ENCODE data around the gene PYY. TPM values are rescaled to one million over a fixed set of nuclear protein-coding genes. Genes with fewer than 3 reads are reported as not detected.

PYY gene
- total RNA-seq, 2 experiments from 2014 or later, result 0.29 TPM; not detected in 1

DNA sequence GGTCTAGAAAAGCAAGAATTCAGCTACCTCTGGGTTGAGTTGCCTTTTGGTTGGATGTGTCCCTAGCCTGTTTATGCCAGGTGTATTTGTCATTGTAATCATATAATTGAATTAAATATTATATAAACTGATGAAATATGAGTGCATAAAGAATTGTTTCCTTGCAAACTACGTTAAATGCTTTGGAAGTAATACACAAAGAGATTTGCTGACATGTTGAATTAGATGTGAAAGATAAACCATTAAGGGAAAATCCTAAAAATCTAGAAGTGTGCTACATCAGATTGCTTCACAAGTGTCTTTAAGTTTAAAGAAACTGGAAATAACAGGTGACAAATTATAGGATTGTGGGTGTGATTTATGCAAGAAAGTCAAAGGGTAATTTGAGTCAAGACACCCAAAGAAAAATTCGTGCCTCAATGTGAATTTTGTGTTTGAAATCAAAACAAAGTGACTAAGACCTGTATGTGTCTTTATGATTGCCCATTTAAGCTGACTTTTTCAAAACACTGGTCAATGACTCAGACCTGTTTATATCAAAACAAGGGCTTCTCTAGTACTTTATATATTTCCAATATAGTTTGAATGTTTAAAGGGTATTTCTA, 5.1 kb upstream of the PYY start:
- CTCF ChIA-PET, result interaction anchor here (1.3 to 7.0 kb wide), 3 partner anchors 15 to 112 kb away, joined by 4 to 43 read pairs (median 5); partner anchors contain the start of genes CD300LG and PPY
- ATAC-seq (no peak), DNase-seq (no peak)
- Mint-ChIP-seq H3K27ac (no peak overlapping the region), H3K9me3 (no peaks in the 10 kb centered on the region), H3K36me3 (ENCODE audit: low read depth) (no peaks in the 10 kb centered on the region), H3K4me1 (ENCODE audit: low read depth) (no peaks in the 10 kb centered on the region), H3K4me3 (no peak overlapping the region), H3K27me3 (peaks cover 21% of the 10 kb centered on the region)
- POLR2A ChIA-PET, result no interaction called here
- intact Hi-C loops (cut with micrococcal nuclease), result no loop called here
- TF ChIP-seq, protein P1, sequence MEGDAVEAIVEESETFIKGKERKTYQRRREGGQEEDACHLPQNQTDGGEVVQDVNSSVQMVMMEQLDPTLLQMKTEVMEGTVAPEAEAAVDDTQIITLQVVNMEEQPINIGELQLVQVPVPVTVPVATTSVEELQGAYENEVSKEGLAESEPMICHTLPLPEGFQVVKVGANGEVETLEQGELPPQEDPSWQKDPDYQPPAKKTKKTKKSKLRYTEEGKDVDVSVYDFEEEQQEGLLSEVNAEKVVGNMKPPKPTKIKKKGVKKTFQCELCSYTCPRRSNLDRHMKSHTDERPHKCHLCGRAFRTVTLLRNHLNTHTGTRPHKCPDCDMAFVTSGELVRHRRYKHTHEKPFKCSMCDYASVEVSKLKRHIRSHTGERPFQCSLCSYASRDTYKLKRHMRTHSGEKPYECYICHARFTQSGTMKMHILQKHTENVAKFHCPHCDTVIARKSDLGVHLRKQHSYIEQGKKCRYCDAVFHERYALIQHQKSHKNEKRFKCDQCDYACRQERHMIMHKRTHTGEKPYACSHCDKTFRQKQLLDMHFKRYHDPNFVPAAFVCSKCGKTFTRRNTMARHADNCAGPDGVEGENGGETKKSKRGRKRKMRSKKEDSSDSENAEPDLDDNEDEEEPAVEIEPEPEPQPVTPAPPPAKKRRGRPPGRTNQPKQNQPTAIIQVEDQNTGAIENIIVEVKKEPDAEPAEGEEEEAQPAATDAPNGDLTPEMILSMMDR (IDR thresholded peaks at IDR 0.05), result no peak

DNA sequence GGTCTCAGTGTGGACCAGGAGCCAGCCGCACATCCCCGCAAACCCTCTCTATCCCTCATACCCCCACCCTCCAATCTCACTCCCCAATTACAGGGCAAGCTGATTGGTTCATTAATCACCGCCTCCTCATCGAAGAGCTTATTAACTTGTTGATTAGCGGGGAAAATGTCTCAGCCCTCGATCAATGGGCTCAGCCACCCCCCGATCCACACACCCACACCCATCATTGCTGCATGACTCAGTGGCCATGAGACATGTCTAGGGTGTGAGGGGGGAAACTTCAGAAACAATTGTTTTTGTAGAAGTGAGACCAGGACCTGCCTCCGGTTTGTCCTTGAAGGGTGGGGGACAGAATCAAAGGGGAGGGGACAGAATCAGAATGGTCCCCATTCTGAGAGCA, 2.5 kb upstream of the PYY start:
- Mint-ChIP-seq H3K27ac (no peak overlapping the region), H3K27me3 (peaks cover 35% of the 10 kb centered on the region), H3K36me3 (ENCODE audit: low read depth) (no peaks in the 10 kb centered on the region), H3K4me3 (no peak overlapping the region), H3K9me3 (no peaks in the 10 kb centered on the region), H3K4me1 (ENCODE audit: low read depth) (peaks cover 2% of the 10 kb centered on the region)
- DNase-seq (no peak), ATAC-seq (no peak)
- ChIA-PET CTCF (no interaction called here), POLR2A (no interaction called here)
- intact Hi-C loops (cut with micrococcal nuclease), result no loop called here
- TF ChIP-seq, protein P1 (IDR thresholded peaks at IDR 0.05), result no peak

DNA sequence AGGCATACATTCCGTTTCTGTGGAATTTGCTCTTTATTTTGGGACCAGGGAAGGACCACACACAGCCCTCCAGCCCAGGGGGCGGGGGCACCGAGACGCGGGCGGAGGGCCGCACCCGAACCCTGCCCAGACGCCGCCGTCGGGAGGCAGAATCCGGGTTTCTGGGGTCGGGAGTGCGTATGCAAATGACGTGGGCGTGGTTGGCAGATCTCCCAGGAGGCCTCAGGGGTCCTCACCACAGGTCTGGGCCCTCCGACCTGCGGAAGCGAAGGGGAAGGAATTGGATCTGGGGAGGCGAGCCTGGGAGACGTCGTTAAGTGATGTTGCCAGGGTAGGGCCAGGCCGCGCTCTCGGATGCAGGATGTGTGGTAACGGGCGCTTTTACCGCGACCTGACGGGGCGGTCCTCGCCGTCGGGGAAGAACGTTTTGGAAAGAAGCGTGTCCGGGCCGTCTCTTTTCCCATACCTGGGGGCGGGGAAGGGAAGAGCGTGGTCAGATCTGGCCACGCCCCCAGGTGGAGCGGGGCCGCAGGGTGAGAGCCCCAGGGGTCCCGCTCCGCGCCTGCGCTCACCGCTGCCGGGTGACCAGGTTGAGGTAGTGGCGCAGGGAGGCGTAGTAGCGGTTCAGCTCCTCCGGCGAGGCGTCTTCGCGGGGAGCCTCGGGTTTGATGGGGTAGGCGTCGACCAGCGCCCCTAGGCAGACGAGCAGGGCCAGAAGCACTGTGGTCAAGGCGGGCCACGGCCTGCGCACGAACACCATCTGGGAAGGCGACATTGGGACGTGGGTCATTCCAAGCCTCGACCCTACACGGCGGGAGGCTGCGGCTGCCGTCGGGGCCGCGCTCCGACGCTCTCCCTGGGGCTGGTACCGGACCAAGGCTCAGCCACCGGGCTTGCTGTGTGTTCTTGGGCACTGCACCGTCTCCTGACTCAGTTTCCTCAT, 745 bp downstream of the PYY start:
- ChIA-PET POLR2A (no interaction called here), CTCF (interaction anchor here (0.6 to 2.6 kb wide), 2 partner anchors 9 to 30 kb away, joined by 3 to 10 read pairs; no protein-coding TSS in a partner anchor)
- Mint-ChIP-seq H3K9me3 (no peaks in the 10 kb centered on the region), H3K4me3 (no peak overlapping the region), H3K27ac (no peak overlapping the region), H3K36me3 (ENCODE audit: low read depth) (no peaks in the 10 kb centered on the region), H3K4me1 (ENCODE audit: low read depth) (peaks cover 2% of the 10 kb centered on the region), H3K27me3 (peaks cover 43% of the 10 kb centered on the region)
- no peak for DNase-seq
- TF ChIP-seq, protein P1 (IDR thresholded peaks at IDR 0.05), result no peak
- intact Hi-C loops (cut with micrococcal nuclease), result no loop called here
- ATAC-seq, result no peak

DNA sequence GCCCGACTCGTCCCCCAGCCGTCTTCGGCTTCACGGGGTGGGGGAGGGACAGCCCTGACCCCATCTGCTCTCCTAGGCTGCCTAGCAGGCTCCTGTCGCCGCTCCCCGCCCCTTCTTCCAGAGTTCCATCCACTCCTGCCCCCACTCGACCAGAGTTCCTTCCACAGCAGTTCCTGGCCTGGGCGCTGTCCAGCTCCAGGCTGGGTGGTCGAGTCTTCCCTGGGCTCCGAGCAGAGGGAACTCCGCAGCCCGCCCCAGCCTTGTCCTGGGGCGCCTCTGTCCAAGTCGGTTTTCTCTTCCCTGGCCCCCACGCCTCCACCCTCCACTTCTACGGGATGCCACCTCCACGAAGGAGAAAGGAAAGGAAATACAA, 1.4 kb downstream of the PYY start:
- Mint-ChIP-seq H3K27me3 (peaks cover 43% of the 10 kb centered on the region), H3K9me3 (no peaks in the 10 kb centered on the region), H3K36me3 (ENCODE audit: low read depth) (no peaks in the 10 kb centered on the region), H3K4me1 (ENCODE audit: low read depth) (peaks cover 2% of the 10 kb centered on the region), H3K27ac (no peak overlapping the region), H3K4me3 (no peak overlapping the region)
- CTCF ChIA-PET, result no interaction called here
- no peak for ATAC-seq
- TF ChIP-seq, protein P1 (IDR thresholded peaks at IDR 0.05), result no peak
- DNase-seq, result no peak
- POLR2A ChIA-PET, result no interaction called here
- intact Hi-C loops (cut with micrococcal nuclease), result no loop called here

DNA sequence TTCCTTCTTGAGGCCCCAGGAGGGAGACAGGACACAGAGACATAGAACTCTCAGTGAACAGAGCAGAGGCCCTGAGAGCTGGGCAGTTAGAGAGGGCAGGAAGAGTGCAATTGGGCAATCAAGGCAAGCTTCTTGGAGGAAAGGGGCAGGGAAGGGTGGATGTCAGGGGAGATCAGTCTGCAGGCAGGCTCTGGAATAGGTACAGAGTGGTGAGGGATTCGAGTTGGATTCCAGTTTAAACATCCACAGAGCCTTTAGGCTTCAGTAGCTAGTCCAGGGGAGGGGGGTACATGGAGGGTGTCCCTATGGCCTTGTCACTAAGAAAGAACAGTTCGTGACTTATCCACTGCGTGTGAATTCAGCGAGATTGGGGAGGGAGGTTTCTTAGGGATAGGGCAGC, 2.0 kb downstream of the PYY start:
- TF ChIP-seq, protein P1 (IDR thresholded peaks at IDR 0.05), result no peak
- ChIA-PET CTCF (no interaction called here), POLR2A (no interaction called here)
- Mint-ChIP-seq H3K9me3 (no peaks in the 10 kb centered on the region), H3K27me3 (peaks cover 43% of the 10 kb centered on the region), H3K36me3 (ENCODE audit: low read depth) (no peaks in the 10 kb centered on the region), H3K4me1 (ENCODE audit: low read depth) (peaks cover 2% of the 10 kb centered on the region), H3K4me3 (no peak overlapping the region), H3K27ac (no peak overlapping the region)
- ATAC-seq (no peak), DNase-seq (no peak)
- intact Hi-C loops (cut with micrococcal nuclease), result no loop called here

Data from activated CD8-positive, alpha-beta T cell treated with anti-CD3 and anti-CD28 coated beads for 36 hours (primary cell).